Measurements from ENCODE around the gene DIS3L2.

Gene DIS3L2

DNA sequence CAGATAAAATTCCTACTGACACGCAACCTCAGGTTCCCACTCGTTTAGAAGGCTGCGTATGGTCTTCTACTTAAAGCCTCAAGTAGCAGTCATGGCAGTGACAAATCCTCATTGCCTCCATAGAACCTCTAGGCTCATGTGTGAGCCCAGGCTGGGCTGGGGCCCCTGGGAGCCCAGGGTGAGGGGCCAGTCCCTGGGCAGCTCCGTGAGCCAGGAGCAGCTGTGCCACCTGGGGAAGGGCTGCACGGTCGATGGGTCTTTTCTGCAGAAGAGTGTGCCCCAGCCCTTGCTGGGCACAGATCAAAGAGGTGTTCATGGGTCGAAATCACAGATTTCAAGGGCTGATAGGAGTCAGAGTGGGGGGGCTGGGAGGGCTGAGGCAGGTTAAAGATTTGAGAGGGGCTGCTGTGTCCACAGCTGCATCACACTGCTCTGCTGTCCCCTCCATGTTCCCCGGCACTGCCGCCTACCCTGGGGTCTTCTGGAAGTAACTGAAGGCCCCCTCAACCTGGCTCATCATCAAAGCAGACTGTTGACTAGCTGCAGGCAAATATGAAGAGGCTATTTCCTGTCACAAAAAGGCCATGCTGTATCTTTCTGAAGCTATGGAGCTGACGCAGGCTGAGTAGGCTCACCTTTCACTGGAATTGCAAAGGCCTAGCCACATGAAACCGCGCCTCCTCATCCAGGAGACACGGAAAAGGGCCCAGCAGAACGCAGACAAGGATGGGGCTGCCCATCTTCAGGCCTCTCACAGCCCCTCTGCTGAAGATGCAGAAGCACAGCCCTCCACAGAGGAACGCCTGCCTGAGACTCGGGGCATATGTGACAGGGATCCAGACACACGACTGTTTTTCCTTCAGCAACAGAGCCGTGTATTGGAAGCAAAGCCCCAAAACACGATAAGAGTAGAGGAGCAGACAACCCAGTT is 381.4 kb downstream of the DIS3L2 start:
- no peaks in the 10 kb centered on the region for H3K4me1 ChIP-seq (ENCODE audit: control insufficient read depth, insufficient read depth, low read length, poor library complexity, severe bottlenecking)
- H3K27ac ChIP-seq (ENCODE audit: low read depth, low read length, severe bottlenecking): no peak overlapping the region
- H3K36me3 ChIP-seq (ENCODE audit: control insufficient read depth, insufficient read depth, low read length): no peaks in the 10 kb centered on the region
- H3K4me3 ChIP-seq (ENCODE audit: extremely low read depth, insufficient read depth, low read length, poor library complexity, severe bottlenecking): no peak overlapping the region
- no peaks in the 10 kb centered on the region for H3K9me3 ChIP-seq (ENCODE audit: control insufficient read depth, low read length)
- WGBS, 2 experiments (ENCODE audit: insufficient coverage in 2 of 2): 86 to 88% methylated on average over 16 to 19 of the region's 19 CpGs

- no peaks in the 10 kb centered on the region for H3K36me3 ChIP-seq (ENCODE audit: control insufficient read depth, insufficient read depth, low read length)
- WGBS, 2 experiments (ENCODE audit: insufficient coverage in 2 of 2): 90 to 94% methylated on average over 4 to 6 of the region's 6 CpGs
- no peak overlapping the region for H3K27ac ChIP-seq (ENCODE audit: low read depth, low read length, severe bottlenecking)
- H3K9me3 ChIP-seq (ENCODE audit: control insufficient read depth, low read length): no peaks in the 10 kb centered on the region
- H3K4me1 ChIP-seq (ENCODE audit: control insufficient read depth, insufficient read depth, low read length, poor library complexity, severe bottlenecking): no peaks in the 10 kb centered on the region
- no peak overlapping the region for H3K4me3 ChIP-seq (ENCODE audit: extremely low read depth, insufficient read depth, low read length, poor library complexity, severe bottlenecking)
Observed at GRCh38 chr2:232343821-232344220, 382.3 kb downstream of the DIS3L2 start.

- H3K9me3 ChIP-seq (ENCODE audit: control insufficient read depth, low read length): no peaks in the 10 kb centered on the region
- H3K4me1 ChIP-seq (ENCODE audit: control insufficient read depth, insufficient read depth, low read length, poor library complexity, severe bottlenecking): no peaks in the 10 kb centered on the region
- no peak overlapping the region for H3K4me3 ChIP-seq (ENCODE audit: extremely low read depth, insufficient read depth, low read length, poor library complexity, severe bottlenecking)
- H3K27ac ChIP-seq (ENCODE audit: low read depth, low read length, severe bottlenecking): no peak overlapping the region
- no peaks in the 10 kb centered on the region for H3K36me3 ChIP-seq (ENCODE audit: control insufficient read depth, insufficient read depth, low read length)
- WGBS, 2 experiments (ENCODE audit: insufficient coverage in 2 of 2): 89 to 100% methylated on average over 5 to 7 of the region's 8 CpGs
Observed at GRCh38 chr2:232345251-232345650, 383.7 kb downstream of the DIS3L2 start.

- Histone ChIP-seq H3K27ac (ENCODE audit: low read depth, low read length, severe bottlenecking) (no peak overlapping the region), H3K4me1 (ENCODE audit: control insufficient read depth, insufficient read depth, low read length, poor library complexity, severe bottlenecking) (no peaks in the 10 kb centered on the region), H3K4me3 (ENCODE audit: extremely low read depth, insufficient read depth, low read length, poor library complexity, severe bottlenecking) (no peak overlapping the region), H3K9me3 (ENCODE audit: control insufficient read depth, low read length) (no peaks in the 10 kb centered on the region), H3K36me3 (ENCODE audit: control insufficient read depth, insufficient read depth, low read length) (no peaks in the 10 kb centered on the region)
- 91 to 94% methylated on average over 2 to 5 of the region's 6 CpGs for whole genome bisulfite sequencing, 2 experiments (ENCODE audit: insufficient coverage in 2 of 2)
Observed at GRCh38 chr2:232347369-232347768, 385.9 kb downstream of the DIS3L2 start.

DNA sequence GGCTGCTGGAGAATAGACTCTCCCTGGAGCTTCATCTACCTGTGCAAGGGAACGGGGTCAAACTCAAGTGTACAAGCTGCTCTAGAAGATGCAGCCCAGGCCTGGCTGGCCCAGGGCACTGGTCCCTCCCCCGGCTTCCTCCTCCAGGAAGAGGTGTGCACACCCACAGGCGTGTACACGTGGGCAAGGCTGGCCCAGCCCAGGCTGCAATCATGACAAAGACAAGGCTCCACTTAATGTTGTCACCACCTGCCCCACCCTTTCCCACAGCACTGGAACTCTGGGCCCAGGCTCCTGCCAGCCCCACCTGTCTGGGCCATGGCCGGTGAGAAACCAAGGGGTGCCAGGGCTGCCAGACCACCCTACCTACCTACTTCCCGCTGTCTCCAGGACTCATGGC is 387.4 kb downstream of the DIS3L2 start:
- no peaks in the 10 kb centered on the region for H3K36me3 ChIP-seq (ENCODE audit: control insufficient read depth, insufficient read depth, low read length)
- no peak overlapping the region for H3K4me3 ChIP-seq (ENCODE audit: extremely low read depth, insufficient read depth, low read length, poor library complexity, severe bottlenecking)
- H3K27ac ChIP-seq (ENCODE audit: low read depth, low read length, severe bottlenecking): no peak overlapping the region
- no peaks in the 10 kb centered on the region for H3K4me1 ChIP-seq (ENCODE audit: control insufficient read depth, insufficient read depth, low read length, poor library complexity, severe bottlenecking)
- WGBS, 2 experiments (ENCODE audit: insufficient coverage in 2 of 2): 61 to 80% methylated on average over 4 to 6 of the region's 6 CpGs
- no peaks in the 10 kb centered on the region for H3K9me3 ChIP-seq (ENCODE audit: control insufficient read depth, low read length)

- 91 to 96% methylated on average over 3 to 6 of the region's 7 CpGs for WGBS, 2 experiments (ENCODE audit: insufficient coverage in 2 of 2)
- no peak overlapping the region for H3K27ac ChIP-seq (ENCODE audit: low read depth, low read length, severe bottlenecking)
Observed at GRCh38 chr2:232349546-232349945, 388.0 kb downstream of the DIS3L2 start.

GRCh38 chr2:232349946-232350635 is 388.6 kb downstream of the DIS3L2 start:
- Histone ChIP-seq H3K4me3 (ENCODE audit: extremely low read depth, insufficient read depth, low read length, poor library complexity, severe bottlenecking) (no peak overlapping the region), H3K27ac (ENCODE audit: low read depth, low read length, severe bottlenecking) (no peak overlapping the region), H3K9me3 (ENCODE audit: control insufficient read depth, low read length) (peaks cover 4% of the 10 kb centered on the region), H3K4me1 (ENCODE audit: control insufficient read depth, insufficient read depth, low read length, poor library complexity, severe bottlenecking) (no peaks in the 10 kb centered on the region), H3K36me3 (ENCODE audit: control insufficient read depth, insufficient read depth, low read length) (no peaks in the 10 kb centered on the region)
- 77 to 91% methylated on average over 9 to 13 of the region's 14 CpGs for WGBS, 2 experiments (ENCODE audit: insufficient coverage in 2 of 2)

More at GRCh38 chr2:232349546-232349945, 388.0 kb downstream of the DIS3L2 start:
- H3K9me3 ChIP-seq (ENCODE audit: control insufficient read depth, low read length): peaks cover under 1% of the 10 kb centered on the region
- H3K4me3 ChIP-seq (ENCODE audit: extremely low read depth, insufficient read depth, low read length, poor library complexity, severe bottlenecking): no peak overlapping the region
- no peaks in the 10 kb centered on the region for H3K4me1 ChIP-seq (ENCODE audit: control insufficient read depth, insufficient read depth, low read length, poor library complexity, severe bottlenecking)
- H3K36me3 ChIP-seq (ENCODE audit: control insufficient read depth, insufficient read depth, low read length): no peaks in the 10 kb centered on the region

DNA sequence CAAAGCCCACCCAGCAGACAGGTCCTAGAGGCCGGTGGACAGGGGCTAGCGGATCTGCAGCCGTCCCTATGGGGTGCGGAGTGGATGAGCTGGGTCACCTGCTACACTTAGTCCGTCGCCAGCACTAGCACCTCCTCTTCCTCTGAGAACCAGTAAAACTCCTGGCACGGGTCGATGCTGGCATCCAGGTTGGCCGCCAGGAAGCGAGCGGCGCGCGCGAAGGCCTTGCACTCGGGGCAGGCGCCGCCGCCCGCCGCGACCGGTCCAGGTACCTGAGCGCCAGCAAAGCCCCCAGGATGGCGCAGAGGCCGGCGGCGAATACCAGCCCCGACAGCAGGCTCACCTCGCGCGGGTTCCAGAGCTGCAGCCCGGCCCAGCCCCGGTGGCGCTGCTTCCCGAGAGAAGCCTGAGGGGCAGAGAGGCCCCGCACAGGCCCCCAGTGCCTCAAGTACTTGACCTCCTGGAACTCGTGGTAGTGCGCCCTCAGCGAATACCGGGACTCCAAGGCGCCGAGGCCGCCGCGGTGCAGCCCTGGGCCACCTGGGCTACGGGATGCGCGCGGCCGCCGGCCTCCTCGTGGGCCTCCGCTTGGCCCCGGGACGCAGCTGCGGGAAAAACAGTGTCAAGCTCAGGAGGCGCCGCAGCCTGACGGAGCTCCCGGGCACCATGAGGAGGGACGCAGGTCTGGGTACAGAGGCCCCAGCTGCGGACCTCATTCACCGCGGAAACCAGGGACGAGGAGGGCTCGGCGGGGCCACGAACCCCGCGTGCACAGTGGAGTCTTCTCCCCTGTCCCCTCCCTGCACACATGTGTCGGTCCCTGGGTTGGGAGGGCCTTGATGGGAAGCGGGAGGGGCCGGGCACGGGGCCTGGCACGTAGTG is 389.5 kb downstream of the DIS3L2 start:
- no peak overlapping the region for H3K27ac ChIP-seq (ENCODE audit: low read depth, low read length, severe bottlenecking)
- no peak overlapping the region for H3K4me3 ChIP-seq (ENCODE audit: extremely low read depth, insufficient read depth, low read length, poor library complexity, severe bottlenecking)
- H3K36me3 ChIP-seq (ENCODE audit: control insufficient read depth, insufficient read depth, low read length): no peaks in the 10 kb centered on the region
- H3K4me1 ChIP-seq (ENCODE audit: control insufficient read depth, insufficient read depth, low read length, poor library complexity, severe bottlenecking): no peaks in the 10 kb centered on the region
- WGBS, 2 experiments (ENCODE audit: insufficient coverage in 2 of 2): 49 to 51% methylated on average over 50 to 69 of the region's 76 CpGs
- H3K9me3 ChIP-seq (ENCODE audit: control insufficient read depth, low read length): peaks cover 4% of the 10 kb centered on the region

- Histone ChIP-seq H3K4me3 (ENCODE audit: extremely low read depth, insufficient read depth, low read length, poor library complexity, severe bottlenecking) (no peak overlapping the region), H3K36me3 (ENCODE audit: control insufficient read depth, insufficient read depth, low read length) (no peaks in the 10 kb centered on the region), H3K9me3 (ENCODE audit: control insufficient read depth, low read length) (peaks cover 4% of the 10 kb centered on the region), H3K4me1 (ENCODE audit: control insufficient read depth, insufficient read depth, low read length, poor library complexity, severe bottlenecking) (no peaks in the 10 kb centered on the region), H3K27ac (ENCODE audit: low read depth, low read length, severe bottlenecking) (no peak overlapping the region)
- 33 to 38% methylated on average over 65 to 70 of the region's 73 CpGs for WGBS, 2 experiments (ENCODE audit: insufficient coverage in 2 of 2)
Observed at GRCh38 chr2:232351686-232352510, 390.4 kb downstream of the DIS3L2 start.
